ENCODE measurements around the gene SUGCT.
"Not testable (repeated sequence)": the region's sequence is repeated elsewhere in the genome, so short reads cannot be mapped to it uniquely, and the experiment has no call there.

The SUGCT gene

DNA sequence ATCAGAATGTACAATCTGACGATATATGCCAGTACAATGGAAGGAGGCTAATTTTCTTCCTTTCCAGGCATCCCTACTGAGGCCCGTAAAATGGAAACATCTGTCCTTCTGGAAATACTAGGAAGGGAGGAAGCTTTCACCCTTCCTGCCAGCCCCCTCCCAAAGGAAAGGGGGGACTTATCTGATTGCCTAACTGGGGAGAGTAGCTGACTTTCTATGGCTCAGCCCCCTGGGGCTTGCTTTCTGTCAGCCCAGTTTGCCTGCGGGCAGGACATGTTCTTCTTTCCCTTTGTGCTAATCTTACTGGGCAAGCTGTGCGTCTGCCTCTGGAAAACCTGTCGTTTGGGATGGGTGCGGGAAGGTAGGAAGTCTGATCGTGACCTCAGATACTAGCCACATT lies 508.9 kb downstream of the SUGCT start:
- no peak for DNase-seq

DNA sequence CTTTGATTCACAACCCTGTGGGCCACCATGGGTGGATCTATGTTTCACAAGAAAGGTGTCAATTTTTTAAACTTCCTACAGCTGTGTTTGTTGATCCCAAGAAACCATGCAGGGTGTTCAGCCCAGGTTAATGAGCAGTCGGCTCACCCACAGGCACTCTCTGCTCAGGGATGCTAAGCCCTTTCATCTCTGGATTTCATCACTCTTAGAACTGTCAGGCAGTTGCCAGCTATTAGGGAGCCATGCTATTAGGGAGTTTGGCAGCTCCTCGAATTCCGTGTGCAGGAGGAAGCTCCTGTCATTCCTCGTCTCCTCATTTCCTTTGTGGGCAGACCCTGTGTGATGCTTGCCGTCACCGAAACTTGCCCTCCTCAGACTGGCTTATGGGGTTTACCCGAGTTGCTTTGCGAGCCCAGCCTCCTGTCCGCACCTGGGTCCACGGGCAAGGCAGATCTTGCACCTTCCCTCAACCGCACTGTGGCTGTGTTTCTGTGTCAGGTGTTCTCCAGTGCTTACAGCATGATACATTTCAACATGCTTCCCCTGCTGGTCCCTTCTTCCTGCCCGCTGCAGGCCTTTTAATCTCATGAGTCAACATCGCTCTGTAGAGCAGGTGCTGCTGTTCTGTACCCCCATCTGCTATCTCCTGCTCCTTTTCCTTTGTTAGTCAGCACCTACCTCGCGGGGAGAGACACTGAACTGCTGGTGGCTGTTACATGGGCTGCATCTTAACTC lies 509.8 kb downstream of the SUGCT start:
- DNase-seq = no peak

DNA sequence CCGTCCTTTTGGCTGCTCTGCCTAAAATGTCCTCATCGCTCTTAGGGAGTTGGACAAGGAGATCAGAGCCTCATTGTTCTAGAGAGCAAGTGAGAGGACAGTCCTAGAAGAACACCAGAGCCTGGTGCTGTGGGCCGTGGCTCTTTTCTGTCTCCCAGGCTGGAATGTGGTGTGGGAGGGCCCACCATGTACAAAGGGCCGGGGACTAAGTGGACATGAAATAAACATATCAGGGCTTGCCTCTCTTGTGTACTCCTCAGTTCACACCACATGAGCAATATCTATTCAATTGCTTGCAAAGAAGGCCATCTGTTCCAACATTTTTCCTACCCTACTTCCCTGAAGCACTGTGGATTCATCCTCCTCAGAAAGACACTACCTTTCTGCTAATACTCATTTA lies 510.4 kb downstream of the SUGCT start:
- DNase-seq = no peak

GRCh38 chr7:40646717-40647116 lies 511.9 kb downstream of the SUGCT start:
- no peak for DNase-seq

DNA sequence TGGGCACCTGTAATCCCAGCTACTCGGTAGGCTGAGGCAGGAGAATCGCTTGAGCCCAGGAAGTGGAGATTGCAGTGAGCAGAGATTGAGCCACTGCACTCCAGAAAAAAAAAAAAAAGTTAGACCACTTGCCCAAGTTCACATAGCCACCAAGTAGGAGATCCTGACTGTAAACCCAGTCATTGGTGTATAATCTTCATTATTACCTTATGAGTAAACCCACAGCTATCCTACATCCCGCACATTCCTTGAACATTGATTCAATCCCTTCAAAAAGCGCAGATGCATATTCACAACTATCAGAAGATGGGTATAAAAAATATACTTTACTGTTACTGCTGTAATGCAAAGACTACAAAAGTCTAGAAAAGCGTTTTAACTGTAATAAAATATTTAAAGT lies 512.9 kb downstream of the SUGCT start:
- no peak for DNase-seq

DNA sequence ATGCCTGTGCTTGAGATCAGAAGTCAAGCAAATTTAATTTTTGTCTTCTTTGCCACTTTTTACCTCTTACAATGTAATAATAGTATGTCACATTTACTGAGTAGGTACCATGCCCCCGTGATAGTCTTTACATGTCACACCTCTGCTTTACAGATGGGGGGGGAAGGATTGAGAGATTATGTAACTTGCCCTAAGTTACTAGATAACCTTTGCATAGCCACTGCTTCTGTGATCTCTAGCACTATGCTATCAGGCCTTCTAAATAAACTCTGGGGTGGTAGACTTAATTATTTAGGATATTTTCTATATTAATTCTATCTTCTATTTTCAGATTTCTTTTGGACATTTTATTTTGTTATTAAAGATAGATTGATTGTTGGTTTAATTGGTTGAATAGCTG lies 514.4 kb downstream of the SUGCT start:
- DNase-seq = no peak

GRCh38 chr7:40650903-40651302 lies 516.1 kb downstream of the SUGCT start:
- DNase-seq = not testable (repeated sequence)

DNA sequence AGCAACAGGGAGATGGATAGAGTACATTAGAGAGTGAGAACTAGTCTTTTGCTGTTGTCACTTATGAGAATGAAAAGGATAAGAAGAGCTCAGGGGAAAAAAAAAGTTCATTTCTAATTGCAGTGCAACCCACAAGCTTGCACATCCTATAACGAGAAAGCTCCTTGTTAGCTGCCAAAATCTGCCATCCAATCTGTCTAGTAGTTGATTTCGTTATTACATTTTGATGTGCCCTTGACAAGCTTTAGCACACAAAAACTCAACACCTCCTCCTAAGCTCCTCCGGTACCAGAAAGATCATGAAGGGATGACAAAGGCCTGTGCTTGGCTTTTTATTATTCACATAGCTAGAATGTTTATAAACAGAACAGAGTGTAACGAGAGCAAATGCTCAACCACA lies 519.4 kb downstream of the SUGCT start:
- DNase-seq = no peak

DNA sequence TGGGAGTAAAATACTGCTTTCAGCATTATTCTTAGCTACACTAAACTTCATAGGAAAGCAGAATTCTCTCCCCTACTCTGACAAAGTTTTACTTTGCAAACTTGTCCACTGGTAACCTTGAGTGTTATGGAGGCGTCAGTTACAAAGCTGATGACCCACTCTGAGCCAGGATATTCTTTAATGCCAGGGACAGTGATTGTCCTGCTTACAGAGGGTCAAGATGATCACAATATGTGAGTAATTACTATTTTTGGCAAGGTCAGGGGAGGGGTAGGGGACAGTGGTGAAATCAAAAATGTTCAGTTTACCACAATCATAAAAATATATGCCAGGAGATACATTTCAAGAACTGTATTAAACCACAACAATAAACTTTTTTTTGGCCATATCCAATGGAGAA lies 520.6 kb downstream of the SUGCT start:
- DNase-seq = no peak

GRCh38 chr7:40656349-40656748 lies 521.5 kb downstream of the SUGCT start:
- no peak for DNase-seq

DNA sequence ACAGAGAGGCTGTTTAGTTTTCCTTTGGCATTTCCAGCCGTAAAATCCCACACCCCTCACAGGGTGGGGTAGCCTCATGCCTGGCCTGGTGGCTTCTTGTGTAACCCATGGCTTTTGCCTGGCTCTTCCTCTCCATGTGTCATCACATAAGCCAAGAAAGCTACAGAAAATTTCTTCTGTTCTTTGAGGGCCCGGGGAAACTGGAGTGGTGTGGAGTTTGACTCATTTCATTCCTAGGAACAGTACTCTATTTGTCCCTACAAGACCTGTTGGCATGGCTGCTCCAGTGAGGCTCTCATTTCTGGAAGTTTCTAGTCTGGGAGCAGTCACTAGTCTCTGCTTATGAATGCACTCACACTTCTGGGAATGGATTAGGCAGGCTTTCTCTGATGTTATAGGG lies 523.9 kb downstream of the SUGCT start:
- DNase-seq = no peak

- no peak for DNase-seq
Measured at GRCh38 chr7:40659231-40659630, 524.4 kb downstream of the SUGCT start.

- DNase-seq = no peak
Measured at GRCh38 chr7:40673285-40673684, 538.5 kb downstream of the SUGCT start.

DNA sequence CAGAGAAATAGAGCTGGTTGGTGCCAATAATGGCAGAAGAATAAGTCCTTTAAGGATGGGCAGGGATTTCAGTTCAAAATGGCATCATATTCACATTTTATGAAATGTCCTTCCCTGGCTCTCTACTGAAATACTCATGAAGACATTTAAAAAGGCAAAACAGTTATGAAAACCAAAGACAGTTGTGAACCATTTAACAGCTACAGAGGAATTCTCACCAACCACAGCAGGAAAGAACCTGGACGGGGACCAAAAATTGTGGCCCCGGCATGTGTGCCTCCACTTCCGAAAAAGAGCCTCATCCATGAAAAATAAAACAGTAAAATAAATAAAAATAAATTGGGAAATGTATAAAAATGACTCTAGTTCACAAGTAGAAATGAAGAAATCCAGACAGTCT lies 539.5 kb downstream of the SUGCT start:
- no peak for DNase-seq

GRCh38 chr7:40675741-40676140 lies 540.9 kb downstream of the SUGCT start:
- DNase-seq = no peak

DNA sequence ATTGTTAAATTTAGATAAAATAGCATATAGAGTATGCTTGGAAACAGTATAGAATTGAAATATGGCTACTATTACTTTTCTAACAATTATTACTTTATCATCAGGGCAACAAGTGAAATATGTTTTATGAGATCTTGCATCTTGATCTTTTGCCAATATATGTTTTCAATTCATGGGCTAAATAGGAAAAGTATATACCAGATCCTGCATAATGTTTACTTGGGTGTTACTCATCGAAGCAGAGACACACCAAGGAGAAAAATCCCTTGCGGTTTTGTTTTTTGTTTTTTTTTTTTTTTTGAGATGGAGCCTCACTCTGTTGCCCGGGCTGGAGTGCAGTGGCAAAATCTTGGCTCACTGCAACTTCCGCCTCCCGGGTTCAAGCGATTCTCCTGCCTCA lies 541.4 kb downstream of the SUGCT start:
- no peak for DNase-seq

DNA sequence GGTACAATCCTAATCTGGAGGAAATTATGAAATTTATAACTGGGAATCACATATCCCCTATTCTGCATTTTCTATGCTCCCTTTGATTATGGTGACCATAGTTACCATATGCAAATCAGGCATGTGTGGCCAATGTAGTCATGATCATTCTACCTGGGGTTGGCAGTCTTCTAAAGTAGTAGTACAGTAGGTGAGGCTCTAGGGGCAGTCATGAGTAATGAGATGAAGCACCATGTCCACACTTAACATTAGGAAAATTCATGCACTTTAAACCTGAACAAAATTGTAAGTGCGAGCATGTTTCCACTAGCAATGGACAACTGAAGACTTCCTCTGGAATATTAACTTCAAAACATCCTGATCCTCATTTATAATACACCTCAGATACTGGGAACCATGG lies 545.9 kb downstream of the SUGCT start:
- DNase-seq = no peak

DNA sequence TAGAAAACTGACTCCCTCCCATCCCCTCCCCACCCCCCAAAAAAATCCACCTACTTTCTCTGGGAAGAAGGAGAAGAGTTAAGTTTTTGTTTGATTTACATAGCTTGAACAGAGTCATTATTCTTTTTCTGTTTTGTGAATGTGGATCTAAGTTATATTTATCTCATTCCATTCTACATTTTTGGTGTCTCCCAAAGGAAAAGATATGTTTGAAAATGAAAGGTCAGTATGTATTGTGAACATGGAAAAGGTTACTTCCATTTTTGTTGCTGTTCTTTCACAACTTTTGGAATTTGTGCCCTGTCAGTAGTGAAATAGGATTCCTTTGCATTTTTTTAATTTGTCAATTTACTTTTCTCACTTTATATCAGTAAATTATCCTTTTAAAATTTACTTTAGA lies 547.9 kb downstream of the SUGCT start:
- no peak for DNase-seq

DNA sequence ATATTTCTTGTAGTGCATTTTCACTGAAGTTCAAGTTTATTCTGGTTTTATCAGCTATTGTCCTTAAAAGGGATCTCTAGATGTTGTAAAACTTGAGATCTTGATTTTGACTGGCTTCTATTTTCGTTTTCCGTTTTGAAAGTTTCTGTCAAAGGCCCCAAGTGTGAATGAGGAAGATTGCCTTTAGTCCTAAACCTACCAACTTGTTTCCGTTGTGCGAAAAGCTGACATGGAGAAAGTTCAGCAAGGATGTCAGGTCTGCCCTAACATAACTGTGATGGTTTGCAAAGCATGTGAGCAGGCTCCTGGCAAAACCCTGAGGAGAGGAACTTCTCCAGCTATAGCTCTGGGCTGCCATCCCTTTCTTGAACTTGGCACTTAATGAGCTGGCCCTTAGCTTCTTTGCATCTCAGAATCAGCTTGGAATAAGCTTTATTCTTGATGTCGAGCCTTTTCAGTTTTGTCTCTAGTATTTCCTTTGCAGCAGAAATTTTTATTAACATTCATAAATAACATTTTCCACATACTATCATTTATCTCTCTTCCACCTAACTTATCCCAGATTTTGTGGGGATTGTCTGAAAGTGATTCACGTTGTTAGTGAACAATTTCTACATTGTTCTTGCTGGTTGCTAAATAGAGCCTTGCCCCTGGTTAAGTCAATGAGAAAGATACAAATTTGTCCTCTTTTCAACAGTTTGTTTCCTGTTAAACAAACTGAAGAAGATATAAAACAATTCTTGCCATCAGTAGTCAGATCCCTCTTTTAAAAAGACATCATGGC lies 559.4 kb downstream of the SUGCT start:
- DNase-seq = no peak

DNA sequence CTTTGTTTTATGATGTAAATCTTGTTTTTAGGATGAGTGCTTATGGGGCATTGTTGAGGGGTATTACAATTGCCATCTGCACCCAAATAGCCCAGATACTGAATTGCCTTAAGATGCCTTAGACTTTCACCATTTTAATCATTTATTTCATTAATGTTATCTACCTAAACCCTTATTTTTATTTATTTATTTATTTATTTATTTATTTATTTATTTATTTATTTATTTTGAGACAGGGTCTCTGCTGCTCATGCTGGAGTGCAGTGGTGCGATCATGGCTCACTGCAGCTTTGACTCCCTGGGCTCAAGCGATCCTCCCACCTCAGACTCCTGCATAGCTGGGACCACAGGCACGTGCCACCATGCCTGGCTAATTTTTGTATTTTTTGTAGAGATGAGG lies 560.2 kb downstream of the SUGCT start:
- no peak for DNase-seq

DNA sequence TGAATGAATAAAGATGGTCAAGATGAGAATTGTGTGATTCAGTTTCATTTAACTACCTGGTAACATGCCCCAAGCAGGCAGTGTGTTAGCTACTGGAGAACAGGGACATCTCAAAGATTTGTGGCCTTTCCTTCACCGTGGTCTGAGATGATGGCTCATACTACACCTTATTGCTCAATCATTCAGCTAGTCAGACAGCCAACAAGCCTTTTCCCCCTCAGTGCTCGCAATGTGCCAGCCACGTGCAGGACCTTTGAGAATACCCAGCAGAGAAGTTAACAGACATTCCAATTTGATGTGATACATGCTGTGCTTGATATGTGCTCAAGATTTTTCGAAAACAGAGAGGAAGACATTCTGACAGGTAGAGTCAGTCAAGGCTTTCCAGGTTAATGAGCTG lies 562.8 kb downstream of the SUGCT start:
- no peak for DNase-seq

DNA sequence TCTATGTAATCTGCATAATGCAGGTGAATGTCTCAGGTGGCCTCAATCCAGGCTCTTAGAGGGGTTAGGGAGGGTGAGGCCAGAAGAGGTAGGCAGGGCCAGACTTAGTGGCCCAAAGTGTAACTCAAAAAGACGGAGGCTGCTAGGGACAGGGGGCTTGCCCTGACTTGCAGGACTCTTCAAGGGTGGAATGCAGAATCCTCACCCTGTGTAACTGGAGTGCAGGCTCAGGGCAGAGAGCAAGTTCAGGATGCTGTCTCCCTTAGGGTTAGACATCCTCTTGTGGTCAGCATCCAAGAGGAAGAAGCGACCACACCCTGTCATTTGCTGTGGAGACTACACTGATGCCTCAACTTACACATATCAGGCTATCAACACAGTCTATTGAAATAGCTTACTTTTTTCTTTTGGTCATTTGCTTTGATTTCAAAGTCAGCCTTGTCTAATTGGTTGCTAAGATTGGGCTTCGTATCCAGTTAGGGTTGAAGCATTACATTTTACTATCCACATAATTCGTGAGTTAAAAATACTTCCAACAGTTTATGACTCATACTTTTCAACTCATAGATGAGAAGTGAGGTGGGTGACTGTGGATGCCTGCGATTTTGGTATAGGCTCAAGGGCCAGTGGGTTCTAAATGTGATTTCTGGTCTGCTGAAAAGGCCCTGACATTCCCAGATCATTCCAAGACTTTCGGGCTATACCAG lies 563.6 kb downstream of the SUGCT start:
- no peak for DNase-seq

DNA sequence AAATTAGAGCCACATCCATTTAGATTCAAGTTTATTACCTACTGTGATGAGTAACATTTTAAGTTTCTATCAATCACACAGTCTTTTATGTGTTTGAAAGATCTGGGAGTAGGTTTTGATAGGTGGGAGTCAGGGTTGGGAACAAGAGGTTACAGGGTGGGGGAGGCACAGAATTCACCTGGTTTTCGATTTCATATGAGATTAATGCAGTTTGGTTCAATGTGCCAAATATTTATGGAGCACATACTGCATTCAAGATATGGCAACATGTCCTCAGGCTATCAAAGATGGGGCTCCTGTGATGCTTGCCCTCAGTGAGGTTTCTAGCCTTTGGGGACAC lies 564.1 kb downstream of the SUGCT start:
- DNase-seq = no peak

Measured in activated CD4-positive, alpha-beta T cell treated with anti-CD3 and anti-CD28 coated beads for 1 hour (primary cell).